PC-3 (cell line): ENCODE results near the gene IFITM2.

Experiments used
- EZH2phosphoT487 ChIP-seq: fragments of 300-600 bp; sonication (generic); IDR thresholded peaks from 2 replicates; pipeline ENCODE4 v1.6.1; 2018; ENCODE audit warnings: mild to moderate bottlenecking, antibody characterized with exemption, low read length, borderline replicate concordance
- TF ChIP-seq, protein P1 (sequence below): fragments of 300-600 bp; sonication (generic); conservative IDR thresholded peaks from 2 replicates; pipeline ENCODE4 v1.5.1; 2017; ENCODE audit warnings: antibody characterized with exemption, low read depth, mild to moderate bottlenecking, low read length

DNA sequence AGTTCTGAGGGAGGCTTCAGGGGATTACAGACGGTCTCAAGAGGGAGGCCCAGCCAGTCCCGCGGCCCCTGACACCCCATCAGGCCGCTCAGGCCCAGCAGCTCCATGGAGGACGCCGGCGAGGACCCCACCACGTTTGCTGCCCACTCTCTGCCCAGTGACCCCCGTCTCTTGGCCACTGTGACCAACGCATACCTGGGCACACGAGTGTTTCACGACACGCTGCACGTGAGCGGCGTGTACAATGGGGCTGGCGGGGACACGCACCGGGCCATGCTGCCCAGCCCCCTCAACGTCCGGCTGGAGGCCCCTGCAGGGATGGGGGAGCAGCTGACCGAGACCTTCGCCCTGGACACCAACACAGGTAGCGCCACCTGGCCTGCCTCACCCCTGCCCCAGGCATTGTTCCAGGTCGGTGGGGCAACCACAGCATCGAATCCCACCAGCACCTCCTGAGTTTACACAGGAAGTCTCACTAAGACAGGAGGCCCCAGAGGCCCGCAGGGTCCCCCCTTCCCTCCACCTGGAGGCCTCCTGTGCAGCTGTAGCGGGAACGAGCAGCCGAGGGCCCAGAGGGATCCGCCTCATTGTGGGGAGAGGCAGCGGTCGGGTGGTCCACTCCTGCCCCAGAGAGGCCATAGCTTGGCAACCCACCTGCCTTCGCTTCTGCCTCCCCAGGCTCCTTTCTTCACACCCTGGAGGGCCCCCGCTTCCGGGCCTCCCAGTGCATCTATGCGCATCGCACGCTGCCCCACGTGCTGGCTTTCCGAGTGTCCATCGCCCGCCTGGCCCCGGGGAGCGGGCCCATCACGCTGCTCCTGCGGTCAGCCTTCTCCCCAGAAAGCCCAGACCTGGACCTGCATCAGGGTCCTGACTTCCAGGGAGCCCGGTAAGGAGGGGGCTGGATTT lies 17.6 kb upstream of the IFITM2 start:
- TF ChIP-seq, protein P1, sequence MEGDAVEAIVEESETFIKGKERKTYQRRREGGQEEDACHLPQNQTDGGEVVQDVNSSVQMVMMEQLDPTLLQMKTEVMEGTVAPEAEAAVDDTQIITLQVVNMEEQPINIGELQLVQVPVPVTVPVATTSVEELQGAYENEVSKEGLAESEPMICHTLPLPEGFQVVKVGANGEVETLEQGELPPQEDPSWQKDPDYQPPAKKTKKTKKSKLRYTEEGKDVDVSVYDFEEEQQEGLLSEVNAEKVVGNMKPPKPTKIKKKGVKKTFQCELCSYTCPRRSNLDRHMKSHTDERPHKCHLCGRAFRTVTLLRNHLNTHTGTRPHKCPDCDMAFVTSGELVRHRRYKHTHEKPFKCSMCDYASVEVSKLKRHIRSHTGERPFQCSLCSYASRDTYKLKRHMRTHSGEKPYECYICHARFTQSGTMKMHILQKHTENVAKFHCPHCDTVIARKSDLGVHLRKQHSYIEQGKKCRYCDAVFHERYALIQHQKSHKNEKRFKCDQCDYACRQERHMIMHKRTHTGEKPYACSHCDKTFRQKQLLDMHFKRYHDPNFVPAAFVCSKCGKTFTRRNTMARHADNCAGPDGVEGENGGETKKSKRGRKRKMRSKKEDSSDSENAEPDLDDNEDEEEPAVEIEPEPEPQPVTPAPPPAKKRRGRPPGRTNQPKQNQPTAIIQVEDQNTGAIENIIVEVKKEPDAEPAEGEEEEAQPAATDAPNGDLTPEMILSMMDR, result no peak
- TF ChIP-seq EZH2phosphoT487, result no peak
